ENCODE results near the gene MT1H. TPM values are rescaled to one million over a fixed set of nuclear protein-coding genes. Genes with fewer than 3 reads are reported as not detected.

Gene MT1H
- total and polyA plus RNA-seq, 2 of the 13 experiments (the other 11 are each of a cell fraction or from before 2014, with no cell fraction given) = 0.60 TPM; not detected in 1

DNA sequence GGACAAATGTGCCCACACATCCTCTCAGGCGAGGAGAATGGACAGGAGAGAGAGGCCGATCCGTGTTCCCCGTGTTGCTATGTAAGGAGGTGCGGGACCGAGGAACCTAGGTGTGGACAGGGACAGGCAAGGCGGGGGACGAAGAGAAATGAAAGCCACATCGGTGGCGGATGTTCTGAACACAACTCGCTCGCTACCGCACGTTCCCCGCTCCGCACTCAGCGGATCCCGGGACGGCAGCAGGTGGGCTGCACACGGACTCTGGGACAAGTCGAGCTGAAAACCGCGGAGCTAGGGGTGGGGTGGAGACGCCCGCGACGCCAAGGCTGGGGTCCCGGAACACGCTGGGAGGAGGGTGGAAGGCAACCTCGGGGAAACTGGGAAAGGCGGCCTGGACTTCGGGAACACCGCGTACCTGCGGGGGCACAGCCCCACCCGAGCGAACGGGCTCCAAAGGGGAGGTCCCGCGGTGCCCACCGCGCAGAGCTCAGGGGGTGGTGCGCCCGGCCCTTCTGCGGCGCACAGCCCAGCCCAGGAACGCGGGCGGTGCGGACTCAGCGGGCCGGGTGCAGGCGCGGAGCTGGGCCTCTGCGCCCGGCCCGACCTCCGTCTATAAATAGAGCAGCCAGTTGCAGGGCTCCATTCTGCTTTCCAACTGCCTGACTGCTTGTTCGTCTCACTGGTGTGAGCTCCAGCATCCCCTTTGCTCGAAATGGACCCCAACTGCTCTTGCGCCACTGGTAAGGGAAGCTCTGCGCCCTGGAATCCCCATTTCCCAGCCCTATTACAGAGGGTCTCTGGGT lies 44.3 kb upstream of the MT1H start, which contains the start of gene MT1E (continued):
- TF ChIP-seq, protein P1, sequence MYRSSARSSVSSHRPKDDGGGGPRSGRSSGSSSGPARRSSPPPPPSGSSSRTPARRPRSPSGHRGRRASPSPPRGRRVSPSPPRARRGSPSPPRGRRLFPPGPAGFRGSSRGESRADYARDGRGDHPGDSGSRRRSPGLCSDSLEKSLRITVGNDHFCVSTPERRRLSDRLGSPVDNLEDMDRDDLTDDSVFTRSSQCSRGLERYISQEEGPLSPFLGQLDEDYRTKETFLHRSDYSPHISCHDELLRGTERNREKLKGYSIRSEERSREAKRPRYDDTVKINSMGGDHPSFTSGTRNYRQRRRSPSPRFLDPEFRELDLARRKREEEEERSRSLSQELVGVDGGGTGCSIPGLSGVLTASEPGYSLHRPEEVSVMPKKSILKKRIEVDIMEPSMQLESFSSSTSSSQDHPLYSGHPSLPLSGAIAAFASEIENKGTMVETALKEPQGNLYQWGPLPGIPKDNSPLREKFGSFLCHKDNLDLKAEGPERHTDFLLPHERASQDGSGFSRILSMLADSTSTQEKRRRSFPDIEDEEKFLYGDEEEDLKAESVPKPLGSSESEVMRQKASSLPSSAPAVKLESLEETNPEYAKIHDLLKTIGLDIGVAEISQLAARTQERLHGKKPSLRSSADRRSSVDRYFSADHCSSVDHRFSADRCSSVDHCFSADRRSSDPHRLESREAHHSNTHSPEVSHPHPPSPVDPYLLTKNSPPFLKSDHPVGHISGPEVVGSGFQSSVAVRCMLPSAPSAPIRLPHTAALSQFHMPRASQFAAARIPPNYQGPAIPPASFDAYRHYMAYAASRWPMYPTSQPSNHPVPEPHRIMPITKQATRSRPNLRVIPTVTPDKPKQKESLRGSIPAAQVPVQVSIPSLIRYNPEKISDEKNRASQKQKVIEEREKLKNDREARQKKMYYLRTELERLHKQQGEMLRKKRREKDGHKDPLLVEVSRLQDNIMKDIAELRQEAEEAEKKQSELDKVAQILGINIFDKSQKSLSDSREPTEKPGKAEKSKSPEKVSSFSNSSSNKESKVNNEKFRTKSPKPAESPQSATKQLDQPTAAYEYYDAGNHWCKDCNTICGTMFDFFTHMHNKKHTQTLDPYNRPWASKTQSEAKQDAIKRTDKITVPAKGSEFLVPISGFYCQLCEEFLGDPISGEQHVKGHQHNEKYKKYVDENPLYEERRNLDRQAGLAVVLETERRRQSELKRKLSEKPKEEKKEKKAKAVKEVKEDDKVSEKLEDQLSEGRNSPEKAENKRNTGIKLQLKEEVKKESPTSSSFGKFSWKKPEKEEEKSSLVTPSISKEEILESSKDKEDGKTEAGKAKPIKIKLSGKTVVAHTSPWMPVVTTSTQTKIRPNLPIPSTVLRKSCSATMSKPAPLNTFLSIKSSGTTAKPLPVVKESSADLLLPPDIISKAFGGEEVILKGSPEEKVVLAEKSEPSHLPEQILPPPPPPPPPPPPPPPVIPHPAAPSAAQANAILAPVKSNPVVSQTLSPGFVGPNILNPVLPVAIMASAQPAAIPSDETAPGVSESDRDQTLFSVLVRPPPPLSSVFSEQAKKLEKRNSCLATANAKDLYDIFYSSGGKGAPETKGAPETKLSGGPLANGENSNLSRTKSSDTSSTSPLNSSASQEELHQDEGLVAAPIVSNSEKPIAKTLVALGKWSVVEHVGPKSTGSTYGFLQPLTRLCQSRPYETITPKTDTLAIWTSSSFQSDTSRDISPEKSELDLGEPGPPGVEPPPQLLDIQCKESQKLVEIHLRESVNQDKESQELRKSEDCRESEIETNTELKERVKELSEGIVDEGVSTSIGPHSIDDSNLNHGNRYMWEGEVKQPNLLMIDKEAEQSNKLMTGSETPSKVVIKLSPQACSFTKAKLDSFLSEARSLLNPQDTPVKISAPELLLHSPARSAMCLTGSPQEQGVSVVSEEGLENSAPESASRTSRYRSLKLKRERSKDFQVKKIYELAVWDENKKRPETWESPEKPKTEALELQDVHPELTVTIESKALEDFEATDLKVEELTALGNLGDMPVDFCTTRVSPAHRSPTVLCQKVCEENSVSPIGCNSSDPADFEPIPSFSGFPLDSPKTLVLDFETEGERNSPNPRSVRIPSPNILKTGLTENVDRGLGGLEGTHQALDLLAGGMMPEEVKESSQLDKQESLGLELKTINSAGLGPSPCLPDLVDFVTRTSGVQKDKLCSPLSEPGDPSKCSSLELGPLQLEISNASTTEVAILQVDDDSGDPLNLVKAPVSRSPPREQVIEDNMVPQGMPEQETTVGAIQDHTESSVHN (CRISPR knock-in tag; IDR thresholded peaks at IDR 0.05) = no peak
- TF ChIP-seq BHLHE40 (IDR thresholded peaks at IDR 0.05; ENCODE audit: low read length) (no peak), ZNF101 (CRISPR knock-in tag; IDR thresholded peaks at IDR 0.05; ENCODE audit: borderline replicate concordance, low read depth) (no peak), CEBPG (CRISPR knock-in tag; IDR thresholded peaks at IDR 0.05) (no peak), ZSCAN21 (CRISPR knock-in tag; IDR thresholded peaks at IDR 0.05; ENCODE audit: borderline replicate concordance) (peak; percentile 90), ZNF558 (CRISPR knock-in tag; IDR thresholded peaks at IDR 0.05; ENCODE audit: borderline replicate concordance) (peak; percentile 75; the same call in 1 of the 2 replicates), MZF1 (CRISPR knock-in tag; IDR thresholded peaks at IDR 0.05; ENCODE audit: borderline replicate concordance) (no peak), HCFC1 (IDR thresholded peaks at IDR 0.05; ENCODE audit: low read depth, low read length) (no peak), KAT8 (CRISPR knock-in tag; IDR thresholded peaks at IDR 0.05) (no peak; the same call in 1 of the 2 replicates), SRSF9 (IDR thresholded peaks at IDR 0.05; ENCODE audit: borderline replicate concordance, insufficient read depth, low read depth, low read length, poor library complexity, severe bottlenecking) (no peak), ZNF547 (CRISPR knock-in tag; IDR thresholded peaks at IDR 0.05) (no peak; the same call in 1 of the 2 replicates), ZNF570 (CRISPR knock-in tag; IDR thresholded peaks at IDR 0.05; ENCODE audit: borderline replicate concordance) (no peak), TMF1 (CRISPR knock-in tag; IDR thresholded peaks at IDR 0.05; ENCODE audit: low read depth) (peak; percentile 36; the same call in 1 of the 2 replicates), ZNF607 (CRISPR knock-in tag; IDR thresholded peaks at IDR 0.05; ENCODE audit: borderline replicate concordance) (no peak), SMARCC2 (IDR thresholded peaks at IDR 0.05) (no peak)
- TF ChIP-seq, protein P2, sequence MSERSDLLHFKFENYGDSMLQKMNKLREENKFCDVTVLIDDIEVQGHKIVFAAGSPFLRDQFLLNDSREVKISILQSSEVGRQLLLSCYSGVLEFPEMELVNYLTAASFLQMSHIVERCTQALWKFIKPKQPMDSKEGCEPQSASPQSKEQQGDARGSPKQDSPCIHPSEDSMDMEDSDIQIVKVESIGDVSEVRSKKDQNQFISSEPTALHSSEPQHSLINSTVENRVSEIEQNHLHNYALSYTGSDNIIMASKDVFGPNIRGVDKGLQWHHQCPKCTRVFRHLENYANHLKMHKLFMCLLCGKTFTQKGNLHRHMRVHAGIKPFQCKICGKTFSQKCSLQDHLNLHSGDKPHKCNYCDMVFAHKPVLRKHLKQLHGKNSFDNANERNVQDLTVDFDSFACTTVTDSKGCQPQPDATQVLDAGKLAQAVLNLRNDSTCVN (CRISPR knock-in tag; IDR thresholded peaks at IDR 0.05; ENCODE audit: borderline replicate concordance) = no peak
- TF ChIP-seq, protein P3, sequence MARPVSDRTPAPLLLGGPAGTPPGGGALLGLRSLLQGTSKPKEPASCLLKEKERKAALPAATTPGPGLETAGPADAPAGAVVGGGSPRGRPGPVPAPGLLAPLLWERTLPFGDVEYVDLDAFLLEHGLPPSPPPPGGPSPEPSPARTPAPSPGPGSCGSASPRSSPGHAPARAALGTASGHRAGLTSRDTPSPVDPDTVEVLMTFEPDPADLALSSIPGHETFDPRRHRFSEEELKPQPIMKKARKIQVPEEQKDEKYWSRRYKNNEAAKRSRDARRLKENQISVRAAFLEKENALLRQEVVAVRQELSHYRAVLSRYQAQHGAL (CRISPR knock-in tag; IDR thresholded peaks at IDR 0.05; ENCODE audit: not compliant biosample characterization) = no peak
- TF ChIP-seq, protein P4, sequence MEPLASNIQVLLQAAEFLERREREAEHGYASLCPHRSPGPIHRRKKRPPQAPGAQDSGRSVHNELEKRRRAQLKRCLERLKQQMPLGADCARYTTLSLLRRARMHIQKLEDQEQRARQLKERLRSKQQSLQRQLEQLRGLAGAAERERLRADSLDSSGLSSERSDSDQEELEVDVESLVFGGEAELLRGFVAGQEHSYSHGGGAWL (CRISPR knock-in tag; IDR thresholded peaks at IDR 0.05) = 0 out of 2 replicates have a peak, but pooled peaks have one; percentile 40

All from HepG2 (cell line).